ENCODE measurements around the gene FMOD. TPM values are rescaled to one million over a fixed set of nuclear protein-coding genes. Genes with fewer than 3 reads are reported as not detected.
"Not testable (repeated sequence)": the region's sequence is repeated elsewhere in the genome, so short reads cannot be mapped to it uniquely, and the experiment has no call there.

Gene FMOD
- total RNA-seq, 1 donor, result 6.6 TPM

GRCh38 chr1:203302456-203302855, 48.5 kb downstream of the FMOD start:
- no peak for TF ChIP-seq CTCF (IDR thresholded peaks at IDR 0.05; ENCODE audit: insufficient read depth, low read length)
- DNase-seq (ENCODE audit: low read depth), result no peak
- no peak overlapping the region for H3K4me3 ChIP-seq (ENCODE audit: low read depth, low read length)

- no peak for DNase-seq (ENCODE audit: low read depth)
Observed at GRCh38 chr1:203301331-203301668, 49.6 kb downstream of the FMOD start.

GRCh38 chr1:203300441-203301330, 50.2 kb downstream of the FMOD start:
- H3K4me3 ChIP-seq (ENCODE audit: low read depth, low read length), result no peak overlapping the region
- no peak for TF ChIP-seq CTCF (IDR thresholded peaks at IDR 0.05; ENCODE audit: insufficient read depth, low read length)
- DNase-seq (ENCODE audit: low read depth), result no peak

More at GRCh38 chr1:203301331-203301668, 49.6 kb downstream of the FMOD start:
- no peak overlapping the region for H3K4me3 ChIP-seq (ENCODE audit: low read depth, low read length)
- TF ChIP-seq CTCF (IDR thresholded peaks at IDR 0.05; ENCODE audit: insufficient read depth, low read length), result no peak

- DNase-seq (ENCODE audit: low read depth); H3K4me3 ChIP-seq (ENCODE audit: low read depth, low read length): not testable (repeated sequence)
Observed at GRCh38 chr1:203299719-203300429, 51.0 kb downstream of the FMOD start.

- no peak overlapping the region for H3K4me3 ChIP-seq (ENCODE audit: low read depth, low read length)
- DNase-seq (ENCODE audit: low read depth), result no peak
- TF ChIP-seq CTCF (IDR thresholded peaks at IDR 0.05; ENCODE audit: insufficient read depth, low read length), result no peak
Observed at GRCh38 chr1:203299169-203299568, 51.8 kb downstream of the FMOD start.

- no peak for TF ChIP-seq CTCF (IDR thresholded peaks at IDR 0.05; ENCODE audit: insufficient read depth, low read length)
- H3K4me3 ChIP-seq (ENCODE audit: low read depth, low read length), result no peak overlapping the region
- DNase-seq (ENCODE audit: low read depth), result peak; percentile 85
Observed at GRCh38 chr1:203296460-203297073, 54.4 kb downstream of the FMOD start.

- no peak for DNase-seq (ENCODE audit: low read depth)
- TF ChIP-seq CTCF (IDR thresholded peaks at IDR 0.05; ENCODE audit: insufficient read depth, low read length), result no peak
Observed at GRCh38 chr1:203295796-203296195, 55.1 kb downstream of the FMOD start.

More at GRCh38 chr1:203295796-203296195, 55.1 kb downstream of the FMOD start:
- H3K4me3 ChIP-seq (ENCODE audit: low read depth, low read length), result no peak overlapping the region
